SK-N-SH treated with all-trans-retinoic acid at 6 μM for 48 hours (cell line): ENCODE measurements around the gene MROH7.

ENCODE experiments used
- CSDC2 ChIP-seq: fragments of 250-450 bp; sonication (Bioruptor Pico); IDR thresholded peaks from 2 replicates; pipeline ENCODE4 v1.5.0; 2020; ENCODE audit warnings: mild to moderate bottlenecking, moderate library complexity
- CSRNP3 ChIP-seq: fragments of 250-450 bp; sonication (Bioruptor Pico); IDR thresholded peaks from 2 replicates; pipeline ENCODE4 v1.5.1; 2021; ENCODE audit warnings: mild to moderate bottlenecking, moderate library complexity
- ESRRG ChIP-seq: fragments of 250-450 bp; sonication (Bioruptor Pico); IDR thresholded peaks from 2 replicates; pipeline ENCODE4 v1.6.1; 2021; ENCODE audit warnings: mild to moderate bottlenecking
- PATZ1 ChIP-seq: fragments of 250-450 bp; sonication (Bioruptor Pico); IDR thresholded peaks from 2 replicates; pipeline ENCODE4 v1.8.0; 2020; ENCODE audit warnings: mild to moderate bottlenecking, moderate library complexity, borderline replicate concordance
- POU6F1 ChIP-seq: fragments of 250-450 bp; sonication (Bioruptor Pico); IDR thresholded peaks from 2 replicates; pipeline ENCODE4 v1.8.0; 2021; ENCODE audit warnings: low read depth, mild to moderate bottlenecking, moderate library complexity, borderline replicate concordance
- RARB ChIP-seq: fragments of 250-450 bp; sonication (Bioruptor Pico); IDR thresholded peaks from 2 replicates; pipeline ENCODE4 v1.8.0; 2021; ENCODE audit warnings: mild to moderate bottlenecking, moderate library complexity
- TSHZ2 ChIP-seq: fragments of 250-450 bp; sonication (Bioruptor Pico); IDR thresholded peaks from 2 replicates; pipeline ENCODE4 v1.5.0; 2020; ENCODE audit warnings: mild to moderate bottlenecking, moderate library complexity
- ZFP3 ChIP-seq: fragments of 250-450 bp; sonication (Bioruptor Pico); IDR thresholded peaks from 2 replicates; pipeline ENCODE4 v1.5.0; 2020; ENCODE audit warnings: mild to moderate bottlenecking, moderate library complexity
- ZNF565 ChIP-seq: fragments of 450-650 bp; formaldehyde crosslinking; conservative IDR thresholded peaks from 2 replicates; pipeline ENCODE4 v1.5.0; 2020; ENCODE audit warnings: low read depth, mild to moderate bottlenecking, moderate library complexity
- ZNF8 ChIP-seq: fragments of 450-650 bp; formaldehyde crosslinking; IDR thresholded peaks from 2 replicates; pipeline ENCODE4 v1.5.0; 2020; ENCODE audit warnings: mild to moderate bottlenecking, moderate library complexity

GRCh38 chr1:54683453-54683852 is 41.9 kb downstream of the MROH7 start:
- TF ChIP-seq POU6F1 (no peak), ZNF8 (no peak), TSHZ2 (no peak), CSDC2 (no peak), PATZ1 (no peak), RARB (CRISPR knock-in tag) (no peak), CSRNP3 (CRISPR knock-in tag) (no peak), ESRRG (CRISPR knock-in tag) (no peak), ZNF565 (CRISPR knock-in tag) (no peak), ZFP3 (no peak)
